H1 (cell line): ENCODE measurements around the gene ZNF462. TPM values are rescaled to one million over a fixed set of nuclear protein-coding genes. Genes with fewer than 3 reads are reported as not detected.

Experiments used
- CTCF ChIA-PET: fragments of 300-600 bp; sonication (Branson Sonifier 250); formaldehyde crosslinking; loops from one replicate; lab custom pipeline; 2021; ENCODE audit not compliant: partially characterized antibody; lab: Charles Lee
- POLR2A ChIA-PET: fragments of 300-600 bp; sonication (Branson Sonifier 250); formaldehyde crosslinking; loops from one replicate; lab custom pipeline; 2021; ENCODE audit warnings: inconsistent platforms; ENCODE audit not compliant: partially characterized antibody; lab: Charles Lee
- DNase-seq, 2 experiments: peaks; one replicate each; pipeline versions ENCODE4 v3.0.0 to v3.0.0-alpha.2; 2010 to 2022; ENCODE audit warnings: low spot score in 2 of 2, low read depth in 1 of 2, mixed read lengths in 1 of 2
- FAIRE-seq: peaks from 2 replicates; lab custom pipeline; 2011; peaks lifted over from hg19 to GRCh38; lab: Jason Lieb, UNC
- H2AFZ ChIP-seq: 2 replicates; pipeline ENCODE4 v1.8.1; 2012; ENCODE audit warnings: low read length, inconsistent platforms
- H2AK5ac ChIP-seq: 2 replicates; pipeline ENCODE4 v1.6.1; 2013; ENCODE audit warnings: low read depth, low read length
- H2BK120ac ChIP-seq: replicated peaks from 2 replicates; pipeline ENCODE3; 2013; ENCODE audit warnings: low read depth, low read length, inconsistent platforms
- H2BK12ac ChIP-seq: 2 replicates; pipeline ENCODE4 v1.6.1; 2013; ENCODE audit warnings: low read depth, low read length
- H2BK15ac ChIP-seq: 2 replicates; pipeline ENCODE4 v1.6.1; 2013; ENCODE audit warnings: low read length
- H2BK20ac ChIP-seq: 2 replicates; pipeline ENCODE4 v1.6.1; 2013; ENCODE audit warnings: low read length
- H2BK5ac ChIP-seq: 2 replicates; pipeline ENCODE4 v1.6.1; 2013; ENCODE audit warnings: low read depth, low read length
- H3K14ac ChIP-seq: 2 replicates; pipeline ENCODE4 v1.6.1; 2013; ENCODE audit warnings: inconsistent platforms; ENCODE audit not compliant: insufficient read length
- H3K18ac ChIP-seq: 2 replicates; pipeline ENCODE4 v1.6.1; 2013; ENCODE audit warnings: low read length; ENCODE audit errors: extremely low read depth
- H3K23ac ChIP-seq: 2 replicates; pipeline ENCODE4 v1.6.1; 2013; ENCODE audit warnings: inconsistent platforms; ENCODE audit not compliant: insufficient read length
- H3K23me2 ChIP-seq: 2 replicates; pipeline ENCODE4 v1.6.1; 2013; ENCODE audit warnings: low read depth, low read length
- H3K27ac ChIP-seq: 2 replicates; pipeline ENCODE4 v1.6.1; 2011; ENCODE audit warnings: low read depth, low read length, inconsistent platforms
- H3K27me3 ChIP-seq, 4 experiments: replicated peaks in 1 of 4; 1 replicate in 1 of 4; 2 replicates in 3 of 4; pipeline versions ENCODE4 v1.6.1 to v1.8.1; 2011 to 2013; ENCODE audit warnings: low read length in 3 of 4, mild to moderate bottlenecking in 3 of 4, inconsistent platforms in 2 of 4, mixed read lengths in 2 of 4, moderate library complexity in 1 of 4; ENCODE audit not compliant: control insufficient read depth in 3 of 4, insufficient read depth in 3 of 4; ENCODE audit errors: extremely low read depth in 1 of 4
- H3K36me3 ChIP-seq, 4 experiments: 2 replicates each; pipeline versions ENCODE4 v1.6.1 to v1.8.1; 2011 to 2013; ENCODE audit warnings: mild to moderate bottlenecking in 4 of 4, low read length in 3 of 4, moderate library complexity in 2 of 4, control low read depth in 1 of 4, inconsistent platforms in 1 of 4; ENCODE audit not compliant: insufficient read depth in 4 of 4, control insufficient read depth in 2 of 4
- H3K4ac ChIP-seq: replicated peaks from 2 replicates; pipeline ENCODE3; 2013; ENCODE audit warnings: low read length, low read depth, mixed read lengths, inconsistent platforms; ENCODE audit not compliant: insufficient read length
- H3K4me1 ChIP-seq, 4 experiments: replicated peaks in 1 of 4; 1 replicate in 1 of 4; 2 replicates in 3 of 4; pipeline versions ENCODE4 v1.6.1 to v1.8.1; 2011 to 2013; ENCODE audit warnings: low read length in 3 of 4, inconsistent platforms in 2 of 4, mixed read lengths in 1 of 4; ENCODE audit not compliant: insufficient read depth in 4 of 4, control insufficient read depth in 3 of 4
- H3K4me2 ChIP-seq, 2 experiments: 2 replicates each; pipeline versions ENCODE4 v1.6.1 to v1.8.1; 2011 to 2013; ENCODE audit warnings: low read depth in 2 of 2, low read length in 2 of 2, control low read depth in 1 of 2, inconsistent platforms in 1 of 2, mild to moderate bottlenecking in 1 of 2; ENCODE audit not compliant: insufficient read depth in 1 of 2
- H3K4me3 ChIP-seq, 4 experiments: fragments of 200-600, 300-600 bp in 1 of 4; sonication (generic), shearing (Covaris generic), sonication (Bioruptor Twin) in 1 of 4; 2 replicates each; pipeline versions ENCODE4 v1.5.1 to v1.8.1; 2011 to 2016; ENCODE audit warnings: low read length in 4 of 4, low read depth in 3 of 4, control low read depth in 2 of 4, inconsistent platforms in 2 of 4, mild to moderate bottlenecking in 2 of 4, mixed read lengths in 1 of 4, moderate library complexity in 1 of 4; ENCODE audit not compliant: insufficient read depth in 2 of 4; ENCODE audit errors: extremely low read depth in 1 of 4
- H3K56ac ChIP-seq: replicated peaks from 2 replicates; pipeline ENCODE3; 2013; ENCODE audit warnings: low read depth, mild to moderate bottlenecking, mixed read lengths, low read length, inconsistent platforms; ENCODE audit not compliant: insufficient read length
- H3K79me1 ChIP-seq: 2 replicates; pipeline ENCODE4 v1.6.1; 2013; ENCODE audit warnings: low read depth, low read length, control low read depth
- H3K79me2 ChIP-seq, 2 experiments: 2 replicates each; pipeline versions ENCODE4 v1.6.1 to v1.8.1; 2012 to 2013; ENCODE audit warnings: low read length in 2 of 2, mild to moderate bottlenecking in 2 of 2, inconsistent platforms in 1 of 2; ENCODE audit not compliant: insufficient read depth in 2 of 2, control insufficient read depth in 1 of 2
- H3K9ac ChIP-seq, 4 experiments: replicated peaks in 1 of 4; 1 replicate in 1 of 4; 2 replicates in 3 of 4; pipeline versions ENCODE4 v1.6.1 to v1.8.1; 2011 to 2013; ENCODE audit warnings: low read depth in 3 of 4, low read length in 3 of 4, control low read depth in 2 of 4, mild to moderate bottlenecking in 2 of 4, moderate library complexity in 2 of 4, inconsistent platforms in 1 of 4; ENCODE audit errors: extremely low read depth in 1 of 4
- H3K9me3 ChIP-seq, 2 experiments: 2 replicates each; pipeline versions ENCODE4 v1.6.1 to v1.8.1; 2012 to 2013; ENCODE audit warnings: mild to moderate bottlenecking in 2 of 2, moderate library complexity in 2 of 2, control low read depth in 1 of 2, inconsistent platforms in 1 of 2, low read depth in 1 of 2, low read length in 1 of 2, mixed read lengths in 1 of 2; ENCODE audit not compliant: insufficient read depth in 2 of 2
- H4K20me1 ChIP-seq, 2 experiments: replicated peaks in 1 of 2; 2 replicates each; pipeline versions ENCODE3 to v1.8.1; 2011 to 2013; ENCODE audit warnings: inconsistent platforms in 2 of 2, low read length in 2 of 2, mild to moderate bottlenecking in 1 of 2; ENCODE audit not compliant: insufficient read depth in 2 of 2, control insufficient read depth in 1 of 2
- H4K5ac ChIP-seq: 2 replicates; pipeline ENCODE4 v1.6.1; 2013; ENCODE audit warnings: low read length, low read depth, mixed read lengths, inconsistent platforms; ENCODE audit not compliant: insufficient read length
- H4K8ac ChIP-seq: 2 replicates; pipeline ENCODE4 v1.8.0; 2013; ENCODE audit warnings: mild to moderate bottlenecking, moderate library complexity, low read length, inconsistent platforms; ENCODE audit not compliant: insufficient read depth; ENCODE audit errors: extremely low read depth
- H4K91ac ChIP-seq: replicated peaks from 2 replicates; pipeline ENCODE3; 2013; ENCODE audit warnings: low read length, mixed read lengths, inconsistent platforms; ENCODE audit not compliant: insufficient read length
- CEBPB ChIP-seq: IDR thresholded peaks from 2 replicates; pipeline ENCODE4 v1.6.1; 2012; ENCODE audit warnings: low read depth, low read length
- GABPA ChIP-seq: IDR thresholded peaks from 2 replicates; pipeline ENCODE4 v1.6.1; 2011; ENCODE audit warnings: mild to moderate bottlenecking, low read length, moderate library complexity, borderline replicate concordance; ENCODE audit not compliant: insufficient read depth
- GTF2F1 ChIP-seq: IDR thresholded peaks from 2 replicates; pipeline ENCODE4 v1.6.1; 2012; ENCODE audit warnings: low read depth, low read length, improper control_type of control experiment, borderline replicate concordance
- KDM1A ChIP-seq: fragments of 200-600, 300-600 bp; sonication (generic); IDR thresholded peaks from 2 replicates; pipeline ENCODE4 v1.7.1; 2016; ENCODE audit warnings: mild to moderate bottlenecking, low read length, borderline replicate concordance
- PHF8 ChIP-seq: fragments of 200-600 bp; sonication (generic); conservative IDR thresholded peaks from 2 replicates; pipeline ENCODE4 v1.7.1; 2012; ENCODE audit warnings: low read depth, mild to moderate bottlenecking, inconsistent platforms, low read length, moderate library complexity
- RBBP5 ChIP-seq: IDR thresholded peaks from 2 replicates; pipeline ENCODE4 v1.7.1; 2012; ENCODE audit warnings: low read depth, mild to moderate bottlenecking, inconsistent platforms, low read length, moderate library complexity, borderline replicate concordance
- RNF2 ChIP-seq: fragments of 200-900, 300-1000 bp; sonication (generic); IDR thresholded peaks from 2 replicates; pipeline ENCODE4 v1.7.1; 2016; ENCODE audit warnings: borderline replicate concordance, low read depth, mild to moderate bottlenecking, antibody characterized with exemption, low read length; ENCODE audit not compliant: poor library complexity, severe bottlenecking; ENCODE audit errors: missing control alignments
- SUZ12 ChIP-seq: fragments of 200-600 bp; sonication (generic); IDR thresholded peaks from 2 replicates; pipeline ENCODE4 v1.6.1; 2012; ENCODE audit warnings: mild to moderate bottlenecking, inconsistent platforms, low read length, moderate library complexity, mixed read lengths
- TEAD4 ChIP-seq: IDR thresholded peaks from 2 replicates; pipeline ENCODE4 v1.6.1; 2012; ENCODE audit warnings: low read depth, low read length, inconsistent platforms, mixed read lengths
- YY1 ChIP-seq: IDR thresholded peaks from 2 replicates; pipeline ENCODE4 v1.6.1; 2011; ENCODE audit warnings: low read depth, mild to moderate bottlenecking, low read length
- ZNF274 ChIP-seq: IDR thresholded peaks from 2 replicates; pipeline ENCODE4 v1.7.0; 2012; ENCODE audit warnings: low read length, borderline replicate concordance; ENCODE audit errors: extremely low read depth
- WGBS, 2 experiments: shearing (Covaris generic) in 1 of 2; methylation state at CpG; one replicate each; pipeline versions ENCODE4 v1.1.6 to v1.1.7; 2013 to 2015; ENCODE audit warnings: low lambda C conversion rate in 2 of 2, mixed read lengths in 2 of 2, inconsistent platforms in 1 of 2, low coverage in 1 of 2, missing lambda C conversion rate in 1 of 2; ENCODE audit not compliant: insufficient replicate concordance in 2 of 2, insufficient coverage in 1 of 2, insufficient read length in 1 of 2; ENCODE audit errors: extremely low coverage in 1 of 2, missing lambda C conversion rate in 1 of 2; 5-methylcytosine and 5-hydroxymethylcytosine counted together
- polyA plus RNA-seq, 7 experiments: library from polyadenylated mRNA; depleted of rRNA in 3 of 7; stranded (reverse) in 5 of 7; unstranded in 2 of 7; fragments of >200 nt in 5 of 7; fragments of 200-250 nt in 2 of 7; gene quantifications; 1 replicate in 5 of 7; 2 replicates in 1 of 7; 4 replicates in 1 of 7; pipeline versions ENCODE4 v1.2.1 to v1.2.3, GENCODE V29; 2011 to 2013; ENCODE audit warnings: missing spikeins in 2 of 7, mixed read lengths in 2 of 7
- total RNA-seq: library from RNA; stranded (reverse); fragmentation: NEBNext Ultra II Directional; extraction: Animal tissue kit (Norgen Biotek cat#: 25700); gene quantifications from 2 replicates; pipeline ENCODE4 v1.2.1, GENCODE V29; 2021

ZNF462 gene
- total and polyA plus RNA-seq, 2 of the 8 experiments (the other 6 are each of a cell fraction or from before 2014, with no cell fraction given): 30.0 to 163 TPM

DNA sequence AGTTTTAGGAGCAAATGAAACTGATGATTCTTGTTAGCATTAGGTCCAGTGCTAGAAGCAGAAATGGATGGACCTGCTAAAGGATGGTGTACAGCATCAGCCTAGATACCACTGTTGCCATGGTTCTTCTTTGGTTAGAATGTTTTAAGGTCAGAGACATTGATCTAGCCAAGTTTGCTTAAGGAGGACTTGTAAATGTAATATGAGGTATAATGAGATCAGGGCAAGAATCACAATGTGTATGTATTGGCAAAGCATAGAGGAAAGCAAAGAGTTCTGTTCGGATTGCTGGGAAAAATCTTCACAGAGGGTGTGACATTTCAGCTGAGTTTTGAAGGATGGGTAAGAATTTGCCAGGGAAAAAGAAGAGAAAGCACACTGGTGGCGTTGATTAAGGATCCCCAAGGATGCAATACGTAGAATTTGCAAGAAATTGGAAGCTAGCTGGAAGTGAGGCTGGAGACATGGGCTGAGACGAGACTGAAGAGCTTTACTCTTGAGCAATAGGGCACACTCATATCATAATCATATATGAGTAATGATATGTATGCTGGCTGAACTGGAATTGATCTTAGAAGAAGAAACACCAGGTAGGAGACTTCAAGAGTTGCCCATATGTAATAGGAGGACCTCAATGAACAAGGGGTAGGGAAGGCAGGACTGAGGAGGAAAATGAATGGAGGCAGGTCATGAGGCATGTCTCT is 102.0 kb downstream of the ZNF462 start:
- Histone ChIP-seq H3K9ac (no peak overlapping the region), H4K8ac (no peak overlapping the region), H3K23me2 (no peaks in the 10 kb centered on the region), H3K4me3 (no peak overlapping the region), H2BK12ac (no peak overlapping the region), H3K4me2 (no peak overlapping the region), H3K18ac (no peak overlapping the region), H3K79me2 (peaks cover 0 to 61% of the 10 kb centered on the region in 2 experiments; a peak in 2 of 4 replicates), H2BK20ac (no peak overlapping the region), H2BK5ac (no peak overlapping the region; the same call in 1 of the 2 replicates), H3K4ac (no peak overlapping the region), H3K23ac (no peak overlapping the region), H3K14ac (no peak overlapping the region), H3K79me1 (no peaks in the 10 kb centered on the region), H3K9me3 (no peaks in the 10 kb centered on the region), H4K20me1 (no peaks in the 10 kb centered on the region), H3K56ac (no peak overlapping the region), H4K5ac (no peak overlapping the region), H2BK120ac (no peak overlapping the region), H3K36me3 (peaks cover 0 to 43% (median 18%) of the 10 kb centered on the region in 4 experiments; a peak in 4 of 8 replicates), H4K91ac (no peak overlapping the region), H3K27ac (no peak overlapping the region), H3K4me1 (peaks cover 3 to 14% (median 11%) of the 10 kb centered on the region in 4 experiments; a peak in 4 of 7 replicates), H2BK15ac (no peak overlapping the region), H2AFZ (no peak overlapping the region), H3K27me3 (no peaks in the 10 kb centered on the region), H2AK5ac (no peak overlapping the region)
- FAIRE-seq: no peak
- ChIA-PET POLR2A (interaction anchor here (1.1 kb wide), 2 partner anchors 9 to 101 kb away, joined by 5 read pairs; no protein-coding TSS in a partner anchor), CTCF (interaction anchor here (1.2 to 1.6 kb wide), 2 partner anchors 177 to 205 kb away, joined by 3 to 4 read pairs; no protein-coding TSS in a partner anchor)
- 89% methylated on average over 4 of the region's 4 CpGs; no CpG with 5 or more reads in 1 of the 2 experiments for WGBS, 2 experiments
- DNase-seq: no peak
- no peak for TF ChIP-seq SUZ12
- no peak for TF ChIP-seq GABPA
- no peak for TF ChIP-seq CEBPB
- TF ChIP-seq RNF2: no peak
- TF ChIP-seq ZNF274: no peak
- TF ChIP-seq GTF2F1: no peak
- no peak for TF ChIP-seq KDM1A
- TF ChIP-seq YY1: no peak
- no peak for TF ChIP-seq PHF8
- no peak for TF ChIP-seq RBBP5
- no peak for TF ChIP-seq TEAD4
